OCI-M2 (cell line): ENCODE measurements around the gene CRHR2.
"Not testable (repeated sequence)": the region's sequence is repeated elsewhere in the genome, so short reads cannot be mapped to it uniquely, and the experiment has no call there.

Experiments used
- DNase-seq: peaks from one replicate; lab custom pipeline; 2025; ENCODE audit not compliant: unreplicated experiment; lab: John Stamatoyannopoulos, UW

Gene CRHR2

GRCh38 chr7:30682212-30683083 lies at the start of gene CRHR2:
CRHR2 (minus strand) TSS chr7:30682456; CDS start chr7:30682280, 176 bp downstream.
- no peak for DNase-seq

DNA sequence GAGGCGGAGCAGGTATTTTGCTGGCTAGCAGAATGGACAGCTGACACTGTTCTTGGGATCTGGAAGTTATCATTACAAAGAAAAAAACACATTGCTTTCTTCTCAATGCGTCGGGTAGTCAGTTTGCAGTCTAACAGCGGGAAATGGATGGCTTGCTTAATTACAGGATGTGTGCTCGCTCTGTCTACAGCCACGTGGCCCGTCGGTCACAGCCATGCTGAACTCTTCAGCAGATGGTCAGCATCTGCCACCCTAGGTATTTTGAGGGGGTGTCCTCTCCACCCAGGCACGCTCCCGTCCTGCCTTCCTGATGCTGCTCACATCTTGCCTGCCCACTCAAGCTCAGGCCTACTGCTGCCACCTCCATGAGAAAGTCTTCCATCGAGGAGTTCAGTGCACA lies 49.3 kb upstream of the CRHR2 start:
- no peak for DNase-seq

DNA sequence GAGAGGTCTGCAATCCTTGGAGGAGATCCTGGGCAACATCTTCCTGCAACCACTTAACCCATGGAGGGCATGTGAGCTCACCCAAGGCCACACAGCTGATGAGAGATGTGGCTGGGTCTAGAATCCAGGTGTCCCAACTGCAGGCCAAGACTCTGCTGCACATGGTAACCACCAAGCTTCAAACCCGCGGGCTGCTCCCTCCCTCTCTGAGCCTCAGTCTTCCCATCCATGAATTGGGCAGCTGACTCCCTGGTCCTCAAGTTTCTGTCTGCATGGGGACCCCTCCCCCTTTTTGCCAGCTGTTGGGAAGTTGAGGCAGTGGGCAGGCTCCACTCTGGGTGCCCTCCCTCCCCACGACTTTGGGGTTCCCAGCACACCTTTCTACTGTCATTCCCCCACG lies 48.7 kb upstream of the CRHR2 start:
- no peak for DNase-seq

DNA sequence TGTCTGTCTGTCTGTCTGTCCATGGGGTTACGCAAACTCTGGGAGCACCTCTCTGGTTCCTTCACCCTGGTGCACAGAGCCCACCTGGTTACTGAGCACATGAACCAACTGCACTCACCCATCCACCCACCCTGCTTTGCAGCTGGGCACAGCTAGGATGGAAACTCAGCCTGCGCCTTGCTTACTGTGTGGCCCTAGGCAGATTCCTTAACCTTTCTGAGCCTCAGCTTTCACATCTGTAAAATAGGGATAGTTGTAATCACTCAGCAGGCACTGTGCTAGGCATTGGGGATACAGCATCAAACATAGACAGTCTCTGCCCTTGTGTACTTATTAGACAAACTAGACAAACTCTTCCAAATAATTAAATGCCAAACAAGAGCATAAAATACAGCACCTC lies 47.8 kb upstream of the CRHR2 start:
- no peak for DNase-seq

- DNase-seq: no peak
These were observed 47.4 kb upstream of the CRHR2 start for GRCh38 chr7:30729642-30730041.

- no peak for DNase-seq
These were observed 46.4 kb upstream of the CRHR2 start for GRCh38 chr7:30728591-30729100.

DNA sequence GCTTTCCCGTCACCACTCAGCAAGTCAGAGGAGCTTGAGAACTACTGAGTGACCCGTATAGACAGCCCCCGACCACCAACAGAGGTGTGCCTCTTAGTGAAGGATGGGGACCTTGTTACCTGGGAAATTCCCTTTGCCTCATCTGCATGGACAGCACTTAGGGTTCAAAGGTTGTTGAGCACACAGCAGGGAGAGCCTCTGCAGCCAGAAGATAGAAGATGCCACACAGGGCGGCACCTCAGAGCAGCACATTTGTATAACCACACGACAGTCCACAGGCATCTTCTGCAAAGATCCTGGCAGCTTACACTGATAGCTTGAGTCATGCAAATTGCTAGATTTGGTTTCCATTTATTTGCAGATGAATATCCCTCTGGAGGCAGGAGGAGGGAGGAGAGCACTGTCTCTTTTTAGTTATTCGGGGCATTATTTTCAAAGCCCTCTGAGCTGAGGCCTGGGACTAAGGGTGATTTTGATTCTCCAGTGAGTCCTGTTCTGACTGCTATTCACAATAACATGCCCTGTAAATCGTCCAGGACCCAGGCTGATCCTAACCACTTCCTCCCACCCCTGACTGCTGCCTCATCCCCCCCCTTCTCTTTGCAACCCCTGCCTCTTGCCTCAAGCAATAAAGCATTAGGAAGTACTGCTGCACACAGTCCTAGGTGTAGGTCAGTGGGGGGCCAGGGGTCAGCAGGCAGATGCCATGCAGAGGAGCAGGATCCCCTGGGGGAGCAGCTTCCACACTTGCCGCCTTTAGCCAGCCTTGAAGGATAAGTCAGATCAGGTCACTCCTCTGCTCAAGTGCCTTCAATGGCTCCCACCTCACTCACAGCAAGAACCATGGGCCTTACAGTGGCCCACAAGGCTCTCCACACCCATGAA lies 45.0 kb upstream of the CRHR2 start:
- no peak for DNase-seq

GRCh38 chr7:30726296-30727006 lies 44.2 kb upstream of the CRHR2 start:
- DNase-seq: no peak

DNA sequence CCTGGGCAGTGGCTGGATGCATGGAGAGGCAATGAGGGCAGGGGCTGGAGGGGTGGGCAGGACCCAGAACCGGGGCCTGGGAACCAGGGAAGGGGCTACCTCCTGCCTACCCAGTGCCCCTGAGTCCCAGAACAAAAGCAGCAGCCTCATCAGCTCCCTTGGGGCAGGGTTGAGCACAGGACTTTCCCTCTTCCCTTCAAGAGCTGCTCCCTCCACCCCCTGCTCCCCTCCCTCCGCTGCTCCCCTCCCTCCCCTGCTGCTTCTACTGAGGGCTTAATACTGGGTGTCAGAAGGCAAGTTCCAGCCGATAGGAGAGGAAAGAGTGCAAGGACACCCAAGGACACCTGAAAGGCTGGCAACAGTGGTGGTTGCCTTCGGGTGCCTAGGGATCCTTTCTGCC lies 41.5 kb upstream of the CRHR2 start:
- no peak for DNase-seq

- no peak for DNase-seq
These were observed 40.4 kb upstream of the CRHR2 start for GRCh38 chr7:30722671-30723070.

- no peak for DNase-seq
These were observed 39.9 kb upstream of the CRHR2 start for GRCh38 chr7:30722187-30722586.

GRCh38 chr7:30721211-30721610 lies 39.0 kb upstream of the CRHR2 start:
- no peak for DNase-seq

GRCh38 chr7:30719434-30719833 lies 37.2 kb upstream of the CRHR2 start:
- not testable (repeated sequence) for DNase-seq

DNA sequence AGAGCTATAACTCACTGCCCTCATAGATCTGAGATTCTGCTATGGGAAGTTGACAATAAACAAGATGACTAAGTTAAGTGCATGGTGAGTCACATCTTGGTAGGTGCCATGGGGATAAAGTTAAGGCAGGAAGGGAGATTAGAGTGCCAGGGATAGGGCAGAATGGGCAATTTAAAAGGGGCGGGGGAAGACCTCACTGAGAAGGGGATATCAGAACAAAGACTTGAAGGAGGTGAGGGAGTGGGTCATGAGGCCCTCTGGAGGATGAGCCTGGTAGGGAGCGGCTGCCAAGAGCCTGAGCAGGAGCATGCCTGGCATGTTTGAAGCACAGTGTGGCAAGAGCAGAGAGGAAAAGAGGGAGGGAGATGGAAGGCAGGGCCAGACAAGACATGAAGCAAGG lies 34.9 kb upstream of the CRHR2 start:
- DNase-seq: no peak

DNA sequence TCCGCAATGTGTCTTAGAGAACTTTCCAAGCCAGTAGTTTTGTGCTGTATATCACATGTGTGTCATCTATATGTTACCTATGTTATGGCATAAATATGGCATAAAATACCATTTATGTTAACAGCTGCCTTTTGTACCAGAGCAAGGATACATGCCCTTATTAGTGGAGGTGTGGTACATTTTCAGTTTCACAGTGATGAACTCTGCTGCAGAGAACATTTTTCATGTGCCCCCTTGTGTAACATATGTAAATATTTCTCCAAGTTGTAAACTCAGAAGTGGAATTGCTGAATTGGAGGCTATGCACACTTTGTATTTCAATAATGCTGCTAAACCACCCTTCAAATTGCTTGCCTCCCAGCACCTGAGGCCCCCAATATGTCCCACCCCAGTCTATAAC lies 31.9 kb upstream of the CRHR2 start:
- DNase-seq: no peak

DNA sequence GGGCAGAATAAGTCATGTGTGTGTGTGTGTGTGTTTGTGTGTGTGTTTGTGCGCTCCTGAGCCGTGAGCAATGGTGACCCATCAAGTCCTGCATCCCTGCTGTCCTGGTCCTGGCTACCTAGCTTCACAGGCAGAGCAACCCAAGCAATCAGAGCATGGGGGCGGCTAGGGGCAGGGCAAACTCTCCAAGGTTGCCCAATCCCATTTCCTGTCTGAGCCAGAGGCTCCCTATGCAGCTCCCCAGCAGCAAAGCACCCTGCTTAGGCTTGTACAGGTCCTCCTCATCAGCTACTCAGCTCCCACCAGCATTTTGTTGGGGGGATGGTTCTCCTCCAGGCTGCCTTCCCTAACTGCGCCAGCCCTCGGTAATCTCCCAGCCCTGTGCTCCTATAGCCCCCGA lies 31.1 kb upstream of the CRHR2 start:
- DNase-seq: no peak

DNA sequence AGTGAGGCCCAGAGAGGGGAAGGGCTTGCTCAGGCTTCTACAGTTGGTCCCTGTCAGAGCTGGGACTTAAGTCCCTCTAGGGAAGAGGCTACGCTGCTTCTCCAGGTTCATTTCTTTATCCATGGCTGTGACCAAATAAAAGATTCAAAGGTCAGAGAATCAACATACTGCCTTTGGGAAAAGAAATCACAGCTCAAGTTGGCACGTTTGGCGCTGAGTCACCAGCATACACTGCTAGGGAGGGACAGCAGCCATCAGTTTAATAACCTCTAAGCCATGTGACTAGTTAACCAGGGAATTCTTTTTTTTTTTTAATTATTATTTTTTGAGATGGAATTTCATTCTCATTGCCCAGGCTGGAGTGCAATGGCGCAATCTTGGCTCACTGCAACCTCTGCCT lies 28.4 kb upstream of the CRHR2 start:
- DNase-seq: no peak

- DNase-seq: no peak
These were observed 27.3 kb upstream of the CRHR2 start for GRCh38 chr7:30709549-30709948.

- no peak for DNase-seq
These were observed 26.7 kb upstream of the CRHR2 start for GRCh38 chr7:30708983-30709382.

- DNase-seq: no peak
These were observed 26.2 kb upstream of the CRHR2 start for GRCh38 chr7:30708412-30708811.
